Left ventricle myocardium superior (tissue), 1 donor: ENCODE measurements around the gene ZNF440. TPM values are rescaled to one million over a fixed set of nuclear protein-coding genes. Genes with fewer than 3 reads are reported as not detected.
"Not testable (repeated sequence)": the region's sequence is repeated elsewhere in the genome, so short reads cannot be mapped to it uniquely, and the experiment has no call there.

Experiments
- ATAC-seq: fragments of 200-7000 bp; cut with Tn5 transposase; one replicate; pipeline ENCODE4 v1.9.1; 2020; ENCODE audit warnings: mild to moderate bottlenecking, moderate library complexity
- DNase-seq: peaks from one replicate; pipeline ENCODE4 v3.0.0-alpha.2; 2020
- intact Hi-C: fragments of 100-400 bp; cut with micrococcal nuclease; formaldehyde crosslinking; loops from one replicate; pipeline ENCODE4 v1.11.0; 2022
- long read RNA-seq: library from polyadenylated mRNA; unstranded; transcript quantifications from one replicate; pipeline ENCODE4 v2.0.0, GENCODE V29; 2021
- total RNA-seq: library from RNA; stranded (reverse); fragmentation: NEBNext Ultra II Directional; extraction: Animal tissue kit (Norgen Biotek cat#: 25700); gene quantifications from one replicate; pipeline ENCODE4 v1.2.1, GENCODE V29; 2021
- donor health status: DM: no; HTN: yes; CAD: no; lungs with severe emphysema.

ZNF440 gene
- total RNA-seq = 4.5 TPM
- long read RNA-seq, full-length matches to known transcripts = 1 of 1 reads
- long read RNA-seq, partial matches to known transcripts = 0 of 1 reads
- long read RNA-seq, other reads (novel, unspliced or antisense) = 0 of 1 reads

DNA sequence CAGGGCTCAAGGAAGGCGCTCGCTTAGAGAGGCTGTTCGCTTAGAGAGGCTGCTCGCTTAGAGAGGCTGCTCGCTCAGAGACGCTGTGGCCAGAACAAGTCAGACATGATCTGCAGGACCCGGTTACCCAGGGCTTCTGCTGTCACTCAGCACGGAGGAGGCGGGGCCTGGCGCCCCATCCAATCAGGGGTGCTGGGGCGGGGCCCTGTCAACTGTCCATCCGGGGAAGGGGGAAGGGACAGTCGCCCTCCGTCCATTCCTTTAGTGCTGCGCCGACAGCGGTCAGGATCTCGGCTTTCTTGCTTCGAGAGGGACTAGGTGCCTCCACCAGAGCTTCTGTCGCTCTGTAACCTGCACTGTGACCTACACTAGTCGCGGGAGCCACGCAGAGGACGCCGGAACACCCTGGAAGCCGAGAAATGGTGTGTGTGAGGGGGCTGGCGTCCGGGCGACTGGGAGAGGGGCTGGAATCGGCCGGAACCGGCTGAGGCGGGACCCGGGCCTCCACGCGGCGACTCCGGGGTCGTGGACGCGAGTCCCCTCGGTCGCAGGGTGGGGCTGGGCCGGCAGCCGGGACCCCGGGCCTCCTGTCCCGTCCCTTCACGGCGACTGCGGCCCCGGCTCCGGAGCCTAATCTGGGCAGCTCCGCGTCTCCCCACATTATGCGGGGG is at the start of gene ZNF440:
ZNF440 (plus strand) TSS at position 245 of the 671 bp plus-strand sequence; CDS start at position 420, 175 bp downstream.
- DNase-seq = peak; percentile 98
- intact Hi-C loops = no loop called here
- ATAC-seq = peak; percentile 100

DNA sequence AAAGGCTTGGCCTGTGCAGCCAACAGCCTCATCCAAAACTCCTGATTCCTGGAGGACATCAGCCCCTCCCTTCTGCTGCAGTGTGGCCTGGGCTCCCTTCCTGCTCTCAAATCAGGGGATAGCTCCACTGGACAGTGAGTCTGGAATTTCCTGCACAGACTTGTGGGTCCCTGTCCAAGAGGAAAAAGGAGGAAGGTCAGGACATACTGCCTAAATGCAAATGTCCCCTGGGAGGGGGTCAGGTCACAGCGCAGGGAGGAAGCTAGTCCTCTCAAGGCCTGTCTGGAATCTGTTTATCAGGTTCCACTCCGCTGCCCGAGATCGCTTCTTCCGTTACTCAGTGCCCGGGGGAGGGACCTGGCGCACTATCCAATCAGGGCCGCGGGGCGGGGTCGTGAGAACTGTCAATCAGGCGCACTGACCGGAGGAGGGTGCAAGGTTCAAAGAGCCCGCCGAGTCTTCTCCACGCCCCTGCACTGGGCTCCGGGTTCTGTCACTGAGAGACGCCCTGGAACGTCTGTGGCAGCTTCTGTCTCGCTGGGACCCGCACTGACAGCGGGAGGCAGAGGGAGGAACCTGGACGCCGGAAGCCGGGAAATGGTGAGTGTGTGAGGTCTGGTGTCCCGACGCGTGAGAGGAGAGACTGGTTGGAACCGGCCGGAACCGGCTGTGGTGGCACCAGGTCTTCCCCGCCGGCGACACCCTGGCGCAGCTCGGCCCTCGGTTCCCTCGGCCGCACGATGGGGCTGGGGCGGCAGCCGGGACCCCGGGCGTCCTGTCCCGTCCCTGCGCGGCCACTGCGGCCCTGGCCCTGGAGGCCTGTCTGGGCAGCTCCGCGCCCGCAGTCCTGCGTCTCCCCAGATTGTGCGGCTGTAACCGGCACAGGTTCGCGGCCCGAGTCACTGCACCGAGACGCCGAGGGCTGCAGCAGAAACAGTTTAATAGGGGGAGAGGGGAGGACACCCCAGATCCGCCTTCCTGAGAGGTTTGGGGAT is 47.2 kb upstream of the ZNF440 start, which contains the start of gene ZNF441:
ZNF441 (plus strand) TSS at position 404 of the 995 bp plus-strand sequence; CDS start at position 598, 194 bp downstream.
- DNase-seq (peak; percentile 99), ATAC-seq (peak; percentile 100)
- intact Hi-C loops = no loop called here

DNA sequence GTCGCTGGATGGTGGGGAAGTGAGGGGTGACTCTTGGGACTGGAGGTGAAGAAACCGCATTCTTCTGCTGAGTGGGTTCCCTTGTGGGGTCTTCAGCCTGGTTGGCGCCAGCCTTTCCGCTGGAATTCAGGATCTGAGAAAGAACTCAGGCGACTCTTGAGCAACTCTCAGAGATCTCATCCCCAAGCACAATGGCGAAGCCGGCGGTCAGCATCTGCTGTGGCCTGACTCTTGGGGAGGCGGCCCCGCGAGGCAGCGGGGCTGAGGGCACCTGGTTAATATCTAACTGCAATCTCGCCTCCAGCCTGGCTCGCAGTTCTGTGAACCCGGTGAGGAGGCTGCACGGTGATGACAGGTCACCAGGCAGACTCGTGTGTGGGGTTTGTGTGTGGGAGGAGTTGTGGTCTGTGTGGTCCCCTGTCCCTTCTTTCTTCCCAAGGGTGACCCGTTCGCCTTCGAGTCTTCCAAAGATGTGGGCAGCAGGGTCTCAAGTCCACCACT is 46.4 kb upstream of the ZNF440 start:
- intact Hi-C loops = no loop called here
- peak; percentile 44 for DNase-seq
- ATAC-seq = peak; percentile 34

DNA sequence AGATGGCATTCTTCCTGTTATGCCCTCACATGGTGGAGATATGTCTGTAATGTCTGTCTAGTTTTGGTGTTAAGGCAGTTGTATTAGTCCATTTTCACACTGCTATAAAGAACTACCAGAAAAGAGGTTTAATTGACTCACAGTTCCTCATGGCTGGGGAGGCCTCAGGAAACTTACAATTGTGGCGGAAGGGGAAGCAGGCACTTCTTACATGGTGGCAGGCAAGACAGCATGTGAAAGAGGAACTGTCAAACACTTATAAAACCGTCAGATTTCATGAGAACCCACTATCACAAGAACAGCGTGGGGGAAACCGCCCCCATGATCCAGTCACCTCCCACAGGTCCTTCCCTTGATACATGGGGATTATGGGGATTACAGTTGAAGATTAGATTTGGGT is 44.1 kb upstream of the ZNF440 start:
- DNase-seq = no peak
- intact Hi-C loops = no loop called here

DNA sequence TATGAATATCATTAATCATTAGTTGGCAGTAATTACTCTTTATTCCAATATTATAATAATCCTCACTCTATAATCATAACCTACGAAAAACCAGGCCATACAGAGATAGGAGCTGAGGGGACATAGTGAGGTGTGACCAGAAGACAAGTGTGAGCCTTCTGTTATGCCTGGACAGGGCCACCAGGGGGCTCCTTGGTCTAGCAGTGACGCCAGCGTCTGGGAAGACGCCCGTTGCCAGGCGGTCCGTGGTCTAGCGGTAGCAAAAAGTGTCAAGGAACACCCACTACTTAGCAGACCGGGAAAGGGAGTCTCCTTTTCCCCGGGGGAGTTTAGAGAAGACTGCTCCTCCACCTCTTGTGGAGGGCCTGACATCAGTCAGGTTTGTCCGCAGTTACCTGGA is 42.6 kb upstream of the ZNF440 start:
- DNase-seq, intact Hi-C loops, ATAC-seq: not testable (repeated sequence)

More for the DNA sequence above, 44.1 kb upstream of the ZNF440 start:
- ATAC-seq = no peak

DNA sequence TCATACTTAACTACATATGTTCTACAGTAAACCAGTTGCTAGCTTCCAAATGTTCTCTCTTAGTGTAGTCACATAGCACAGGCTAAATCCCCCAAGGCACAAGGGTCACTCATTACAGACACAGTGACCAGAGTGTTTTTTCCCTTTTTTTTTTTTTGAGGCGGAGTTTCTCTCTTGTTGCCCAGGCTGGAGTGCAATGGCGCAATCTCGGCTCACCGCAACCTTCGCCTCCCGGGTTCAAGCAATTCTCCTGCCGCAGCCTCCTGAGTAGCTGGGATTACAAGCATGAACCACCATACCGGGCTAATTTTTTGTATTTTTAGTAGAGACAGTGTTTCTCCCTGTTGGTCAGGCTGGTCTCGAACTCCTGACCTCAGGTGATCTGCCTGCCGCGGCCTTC is 37.4 kb upstream of the ZNF440 start:
- not testable (repeated sequence) for ATAC-seq, DNase-seq

DNA sequence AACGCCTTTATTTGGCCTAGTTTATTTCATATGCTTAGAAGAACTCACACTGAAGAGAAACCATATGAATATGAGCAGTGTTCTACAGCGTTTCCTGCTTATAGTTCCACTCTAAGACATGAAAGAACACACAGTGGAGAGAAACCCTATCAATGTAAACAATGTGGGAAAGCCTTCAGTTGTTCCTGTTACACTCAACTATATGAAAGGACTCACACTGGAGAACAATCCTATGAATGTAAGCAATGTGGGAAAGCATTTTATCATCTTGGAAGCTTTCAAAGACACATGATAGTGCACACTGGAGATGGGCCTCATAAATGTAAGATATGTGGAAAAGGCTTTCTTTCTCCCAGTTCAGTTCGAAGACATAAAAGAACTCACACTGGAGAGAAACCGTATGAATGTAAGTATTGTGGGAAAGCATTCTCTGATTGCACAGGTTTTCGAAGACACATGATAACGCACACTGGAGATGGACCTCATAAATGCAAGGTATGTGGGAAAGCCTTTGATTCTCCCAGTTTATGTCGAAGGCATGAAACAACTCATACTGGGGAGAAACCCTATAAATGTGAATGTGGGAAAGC is 33.5 kb upstream of the ZNF440 start:
- no peak for DNase-seq
- ATAC-seq = no peak
- intact Hi-C loops = no loop called here

More for the DNA sequence above, 37.4 kb upstream of the ZNF440 start:
- intact Hi-C loops = not testable (repeated sequence)

DNA sequence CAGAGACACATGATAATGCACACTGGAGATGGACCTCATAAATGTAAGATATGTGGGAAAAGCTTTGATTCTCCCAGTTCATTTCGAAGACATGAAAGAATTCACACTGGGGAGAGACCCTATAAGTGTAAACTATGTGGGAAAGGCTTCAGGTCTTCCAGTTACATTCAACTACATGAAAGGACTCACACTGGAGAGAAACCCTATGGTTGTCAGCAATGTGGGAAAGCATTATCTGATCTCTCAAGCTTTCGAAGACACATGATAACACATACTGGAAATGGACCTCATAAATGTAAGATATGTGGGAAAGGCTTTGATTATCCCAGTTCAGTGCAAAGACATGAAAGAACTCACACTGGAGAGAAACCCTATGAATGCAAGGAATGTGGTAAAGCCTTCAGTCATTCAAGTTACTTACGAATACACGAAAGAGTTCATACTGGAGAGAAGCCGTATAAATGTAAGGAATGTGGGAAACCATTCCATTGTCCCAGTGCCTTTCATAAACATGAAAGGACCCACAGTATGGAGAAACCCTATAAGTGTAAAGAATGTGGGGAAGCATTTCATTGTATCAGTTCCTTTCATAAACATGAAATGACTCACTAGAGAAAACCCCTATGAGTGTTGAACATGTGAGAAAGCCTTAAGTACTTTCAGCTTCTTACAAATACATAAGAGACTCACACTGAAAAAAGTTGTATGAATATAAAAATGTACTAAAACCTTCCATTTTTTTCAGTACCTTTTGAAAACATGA is 32.6 kb upstream of the ZNF440 start:
- intact Hi-C loops = no loop called here
- DNase-seq (no peak), ATAC-seq (no peak)

DNA sequence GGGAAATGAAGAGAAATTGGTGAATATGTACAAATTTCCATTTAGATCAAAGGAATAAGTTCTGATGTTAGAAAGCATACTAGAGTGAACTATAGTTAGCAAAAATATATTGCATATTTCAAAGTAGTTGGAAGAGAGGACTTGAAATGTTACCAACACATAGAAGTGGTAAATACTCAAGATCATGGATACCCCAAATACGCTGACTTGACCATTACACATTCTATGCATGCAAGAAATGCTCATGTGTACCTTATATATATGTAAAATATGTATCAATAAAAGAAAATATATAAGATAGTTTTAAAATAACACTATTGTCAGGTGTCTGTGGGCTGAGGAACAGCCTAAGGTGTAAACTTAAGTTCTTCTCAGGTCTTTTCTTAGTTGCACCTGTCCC is 30.3 kb upstream of the ZNF440 start:
- no peak for ATAC-seq
- DNase-seq = no peak
- intact Hi-C loops = no loop called here

DNA sequence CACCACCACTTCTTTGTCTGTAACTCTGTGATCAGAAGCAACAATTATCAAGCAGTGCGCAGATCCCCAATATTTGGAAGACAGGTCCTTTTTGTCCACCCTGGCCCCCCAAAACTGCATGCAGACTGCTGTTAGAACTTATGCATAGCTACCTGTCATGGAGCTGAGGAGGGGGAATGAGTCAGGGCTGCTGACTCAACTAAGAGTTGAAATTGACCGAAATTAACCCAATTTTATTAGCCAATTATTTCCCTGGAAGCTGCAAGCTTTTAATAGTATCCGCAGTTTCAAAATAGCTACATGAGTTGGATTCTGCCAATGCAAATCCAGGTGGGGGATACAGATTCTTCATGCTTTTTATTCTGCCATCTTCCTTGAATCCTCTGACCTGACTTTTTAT is 29.7 kb upstream of the ZNF440 start:
- intact Hi-C loops = no loop called here
- no peak for ATAC-seq
- no peak for DNase-seq

- ATAC-seq (no peak), DNase-seq (no peak)
- intact Hi-C loops = no loop called here
These were observed 26.5 kb upstream of the ZNF440 start for GRCh38 chr19:11787536-11787935.

GRCh38 chr19:11792942-11793341 is 21.1 kb upstream of the ZNF440 start:
- no peak for ATAC-seq
- DNase-seq = no peak
- intact Hi-C loops = no loop called here

DNA sequence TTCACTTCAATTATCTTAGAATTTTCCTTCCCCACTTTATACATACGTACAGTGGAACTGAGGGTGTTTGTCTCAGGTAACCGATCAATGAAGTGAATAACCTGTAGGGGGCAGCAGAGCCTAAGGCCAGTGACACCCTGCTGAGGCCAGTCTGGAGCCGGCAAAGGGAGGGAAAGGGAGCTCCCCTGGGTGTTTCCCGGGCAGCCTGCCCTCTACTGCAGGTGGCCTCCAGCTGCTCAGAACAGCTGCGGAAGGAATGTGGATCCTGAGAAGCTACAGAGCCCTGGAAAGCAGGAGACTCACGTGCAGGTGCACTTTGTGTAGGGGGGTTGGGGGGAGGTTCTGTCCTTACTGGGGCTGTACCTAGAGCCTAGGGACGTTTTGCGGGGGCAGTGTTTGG is 16.6 kb upstream of the ZNF440 start:
- DNase-seq (peak; percentile 88), ATAC-seq (peak; percentile 94)
- intact Hi-C loops = no loop called here

- intact Hi-C loops = no loop called here
- peak; percentile 99 for ATAC-seq
- peak; percentile 95 for DNase-seq
These were observed 15.4 kb upstream of the ZNF440 start, which contains the start of gene ZNF491 for GRCh38 chr19:11798391-11799330. ZNF491 (plus strand) TSS chr19:11798523; CDS start chr19:11805954, 7,431 bp downstream.

DNA sequence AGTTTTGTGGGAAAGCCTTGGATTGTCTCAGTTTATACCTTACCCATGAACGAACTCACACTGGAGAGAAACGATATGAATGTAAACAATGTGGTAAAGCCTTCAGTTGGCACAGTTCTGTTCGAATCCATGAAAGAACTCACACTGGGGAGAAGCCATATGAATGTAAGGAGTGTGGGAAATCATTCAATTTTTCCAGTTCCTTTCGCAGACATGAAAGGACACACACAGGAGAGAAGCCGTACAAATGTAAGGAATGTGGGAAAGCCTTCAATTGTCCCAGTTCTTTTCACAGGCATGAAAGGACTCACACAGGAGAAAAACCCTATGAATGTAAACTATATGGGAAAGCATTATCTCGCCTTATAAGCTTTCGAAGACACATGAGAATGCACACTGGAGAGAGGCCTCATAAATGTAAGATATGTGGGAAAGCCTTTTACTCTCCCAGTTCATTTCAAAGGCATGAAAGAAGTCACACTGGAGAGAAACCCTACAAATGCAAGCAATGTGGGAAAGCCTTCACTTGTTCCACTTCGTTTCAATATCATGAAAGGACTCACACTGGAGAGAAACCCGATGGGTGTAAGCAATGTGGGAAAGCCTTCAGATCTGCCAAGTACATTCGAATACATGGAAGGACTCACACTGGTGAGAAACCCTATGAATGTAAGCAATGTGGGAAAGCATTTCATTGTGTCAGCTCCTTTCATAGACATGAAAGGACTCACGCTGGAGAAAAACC is 7.5 kb upstream of the ZNF440 start:
- DNase-seq = no peak
- intact Hi-C loops = no loop called here

DNA sequence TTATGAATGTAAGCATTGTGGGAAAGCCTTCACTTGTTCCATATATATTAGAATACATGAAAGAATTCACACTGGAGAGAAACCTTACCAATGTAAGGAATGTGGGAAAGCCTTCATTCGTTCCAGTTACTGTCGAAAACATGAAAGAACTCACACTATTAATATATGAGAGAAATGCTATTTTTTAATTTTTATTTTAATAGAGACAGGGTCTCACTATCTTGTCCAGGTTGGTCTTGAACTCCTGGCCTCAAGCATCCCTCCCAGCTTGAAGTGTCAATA is 7.0 kb upstream of the ZNF440 start:
- intact Hi-C loops = no loop called here
- no peak for DNase-seq
- ATAC-seq = no peak

More for the DNA sequence above, 7.5 kb upstream of the ZNF440 start:
- ATAC-seq = no peak

- intact Hi-C loops = no loop called here
- ATAC-seq = peak; percentile 42
- peak; percentile 32 for DNase-seq
These were observed 407 bp upstream of the ZNF440 start for GRCh38 chr19:11813703-11814028.
